Mucosa of rectum (tissue), 2 donors: Measurements from ENCODE around the gene MOCS2.

Source experiments
- H3K27ac ChIP-seq, 2 donors: one replicate each; pipeline ENCODE4 v1.7.0; 2013; ENCODE audit warnings: inconsistent platforms in 2 of 2, low read depth in 2 of 2, low read length in 2 of 2
- H3K27me3 ChIP-seq, 2 donors: one replicate each; pipeline ENCODE4 v1.7.0; 2013; ENCODE audit warnings: low read length in 2 of 2; ENCODE audit not compliant: control insufficient read depth in 2 of 2, insufficient read depth in 2 of 2
- H3K36me3 ChIP-seq, 2 donors: one replicate each; pipeline ENCODE4 v1.7.0; 2013; ENCODE audit warnings: low read length in 2 of 2; ENCODE audit not compliant: control insufficient read depth in 2 of 2, insufficient read depth in 2 of 2
- H3K4me1 ChIP-seq, 2 donors: one replicate each; pipeline ENCODE4 v1.7.0; 2013; ENCODE audit warnings: low read length in 2 of 2, mild to moderate bottlenecking in 1 of 2; ENCODE audit not compliant: control insufficient read depth in 2 of 2, insufficient read depth in 2 of 2
- H3K4me3 ChIP-seq, 2 donors: one replicate each; pipeline ENCODE4 v1.7.0; 2013; ENCODE audit warnings: low read length in 2 of 2
- H3K9ac ChIP-seq, 2 donors: one replicate each; pipeline ENCODE4 v1.7.0; 2013; ENCODE audit warnings: low read length in 2 of 2, low read depth in 1 of 2, mild to moderate bottlenecking in 1 of 2
- H3K9me3 ChIP-seq, 2 donors: one replicate each; pipeline ENCODE4 v1.7.0; 2013; ENCODE audit warnings: low read length in 2 of 2; ENCODE audit not compliant: control insufficient read depth in 2 of 2
- donor health status: healthy.
- donor health status: Normal muscosa, but diverticular disease.

Gene MOCS2

DNA sequence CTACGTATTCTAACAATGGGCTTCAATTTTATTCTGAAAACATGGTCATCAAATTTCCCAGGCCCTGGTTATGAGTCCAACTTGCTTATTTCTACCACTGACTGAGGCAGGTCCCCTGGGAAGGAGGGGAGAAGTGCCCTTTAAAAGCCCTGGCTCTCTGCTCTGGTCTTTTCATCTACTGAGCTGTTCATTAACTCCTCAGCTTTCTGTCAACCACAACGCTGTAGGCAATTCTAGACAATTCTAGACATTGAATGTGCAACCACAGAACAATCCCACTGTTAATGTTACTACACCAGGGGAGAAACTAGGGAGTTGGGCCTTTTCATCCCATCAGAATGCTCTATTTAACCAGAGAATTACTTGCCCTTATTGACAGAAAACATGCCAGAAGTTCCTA is 10.0 kb downstream of the MOCS2 start:
- no peaks in the 10 kb centered on the region for H3K4me1 ChIP-seq
- no peak overlapping the region for H3K27ac ChIP-seq
- no peak overlapping the region for H3K4me3 ChIP-seq
- no peak overlapping the region for H3K9ac ChIP-seq
- peaks cover 29 to 40% of the 10 kb centered on the region in 2 donors for H3K36me3 ChIP-seq
- no peaks in the 10 kb centered on the region for H3K9me3 ChIP-seq
- no peaks in the 10 kb centered on the region for H3K27me3 ChIP-seq

DNA sequence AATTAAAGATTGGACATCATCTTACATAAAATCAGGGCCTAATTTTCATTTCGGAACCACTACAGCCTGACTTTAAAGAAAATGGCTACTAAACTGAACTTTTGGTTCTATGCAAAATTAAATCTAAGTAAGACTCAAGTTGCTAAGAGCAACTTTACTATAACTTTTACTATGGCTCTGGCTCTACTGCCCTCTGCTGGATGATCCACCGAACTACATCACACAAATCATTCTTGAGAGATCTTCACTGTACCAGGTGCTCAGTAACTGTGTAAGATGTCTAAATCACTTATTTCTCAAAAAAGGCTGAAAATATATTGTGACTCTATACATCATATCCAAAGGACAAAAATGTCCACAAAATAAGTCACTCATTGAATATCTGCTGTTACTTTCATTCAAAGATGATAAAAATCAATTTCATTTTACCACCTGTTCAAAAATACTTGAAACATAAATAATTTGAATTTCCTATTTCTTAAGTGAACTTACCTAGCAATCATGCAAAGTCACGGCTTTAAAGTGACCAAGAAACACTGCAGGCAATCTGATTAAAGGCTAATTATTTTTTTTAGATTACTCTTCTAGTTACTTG is 13.5 kb downstream of the MOCS2 start:
- Histone ChIP-seq H3K4me1 (no peaks in the 10 kb centered on the region), H3K36me3 (peaks cover 18 to 34% of the 10 kb centered on the region in 2 donors), H3K4me3 (no peak overlapping the region), H3K27me3 (no peaks in the 10 kb centered on the region), H3K9ac (no peak overlapping the region), H3K27ac (no peak overlapping the region), H3K9me3 (no peaks in the 10 kb centered on the region)

- no peak overlapping the region for H3K9ac ChIP-seq
- H3K27ac ChIP-seq: no peak overlapping the region
- H3K4me1 ChIP-seq: no peaks in the 10 kb centered on the region
- H3K4me3 ChIP-seq: no peak overlapping the region
- no peaks in the 10 kb centered on the region for H3K27me3 ChIP-seq
- no peaks in the 10 kb centered on the region for H3K9me3 ChIP-seq
- H3K36me3 ChIP-seq: peaks cover 16 to 30% of the 10 kb centered on the region in 2 donors
These were observed 14.3 kb downstream of the MOCS2 start for GRCh38 chr5:53095217-53095616.

DNA sequence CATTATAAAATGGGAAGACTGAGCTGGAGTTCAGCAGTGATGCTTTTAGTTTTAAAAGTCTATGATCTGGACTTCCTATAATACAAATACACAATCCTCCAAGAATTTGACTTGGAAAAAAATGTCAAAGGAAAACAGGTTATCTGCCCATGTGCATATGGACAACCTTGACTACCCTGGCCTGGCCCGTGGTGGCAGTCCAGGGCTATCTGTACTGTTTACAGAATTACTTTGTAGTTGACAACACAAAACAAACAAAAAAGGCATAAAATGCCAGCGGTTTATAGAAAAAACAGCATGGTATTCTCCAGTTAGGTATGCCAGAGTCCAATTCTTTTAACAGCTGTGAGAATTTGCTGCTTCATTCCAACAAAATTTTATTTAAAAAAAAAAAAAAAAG is 17.3 kb downstream of the MOCS2 start:
- Histone ChIP-seq H3K36me3 (peaks cover 7 to 11% of the 10 kb centered on the region in 2 donors), H3K4me3 (no peak overlapping the region), H3K27me3 (no peaks in the 10 kb centered on the region), H3K9ac (no peak overlapping the region), H3K27ac (no peak overlapping the region), H3K9me3 (no peaks in the 10 kb centered on the region), H3K4me1 (no peaks in the 10 kb centered on the region)

GRCh38 chr5:53091289-53091688 is 18.3 kb downstream of the MOCS2 start:
- H3K4me3 ChIP-seq: no peak overlapping the region
- no peaks in the 10 kb centered on the region for H3K27me3 ChIP-seq
- H3K4me1 ChIP-seq: no peaks in the 10 kb centered on the region
- H3K36me3 ChIP-seq: peaks cover 9 to 16% of the 10 kb centered on the region in 2 donors
- no peaks in the 10 kb centered on the region for H3K9me3 ChIP-seq
- no peak overlapping the region for H3K9ac ChIP-seq
- no peak overlapping the region for H3K27ac ChIP-seq

DNA sequence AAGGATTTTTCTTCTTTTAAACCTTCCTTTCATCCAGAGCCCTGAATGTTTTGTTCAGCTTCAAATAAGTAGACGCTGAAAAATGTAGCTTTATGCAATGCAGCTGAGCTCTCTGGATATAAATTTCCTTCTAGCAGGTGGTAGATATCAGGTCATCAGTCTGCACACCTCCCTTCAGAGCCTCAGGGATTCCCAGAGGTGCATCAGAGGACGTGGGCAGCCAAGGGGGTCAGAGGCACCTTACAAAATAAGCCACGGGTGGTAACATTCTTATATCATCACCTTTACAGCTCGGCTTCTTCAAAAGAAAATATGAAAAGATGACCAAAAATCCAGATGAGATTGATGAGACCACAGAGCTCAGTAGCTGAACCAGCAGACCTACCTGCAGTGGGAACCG is 19.3 kb downstream of the MOCS2 start:
- Histone ChIP-seq H3K27me3 (no peaks in the 10 kb centered on the region), H3K27ac (no peak overlapping the region)

DNA sequence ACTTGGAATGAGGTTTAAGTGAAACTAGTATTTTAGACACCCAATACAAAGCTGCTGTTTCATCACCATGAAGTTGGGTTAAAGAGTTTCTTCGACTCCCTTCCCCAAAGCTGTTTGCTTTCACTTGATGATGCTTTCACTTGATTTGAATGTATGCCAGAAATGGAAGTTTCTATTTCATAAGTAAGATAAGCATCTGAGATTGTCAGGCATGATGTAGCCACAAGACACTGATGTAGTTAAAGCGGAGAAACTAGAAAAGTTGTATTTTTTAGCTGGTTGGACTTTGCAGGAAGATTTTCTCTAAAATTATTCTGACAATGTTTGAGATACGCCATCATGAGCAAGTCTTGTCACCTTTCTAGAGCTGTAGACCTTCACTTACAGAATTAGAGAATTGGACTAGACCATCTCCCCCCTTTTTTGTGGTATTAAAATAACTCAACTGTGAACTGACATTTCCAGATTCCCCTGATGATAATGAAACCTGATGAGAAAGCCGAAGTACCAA is 20.0 kb downstream of the MOCS2 start:
- no peak overlapping the region for H3K27ac ChIP-seq
- H3K27me3 ChIP-seq: no peaks in the 10 kb centered on the region
- no peak overlapping the region for H3K4me3 ChIP-seq
- no peaks in the 10 kb centered on the region for H3K9me3 ChIP-seq
- no peaks in the 10 kb centered on the region for H3K4me1 ChIP-seq
- H3K9ac ChIP-seq: no peak overlapping the region
- H3K36me3 ChIP-seq: peaks cover 6 to 22% of the 10 kb centered on the region in 2 donors

More for the DNA sequence above, 19.3 kb downstream of the MOCS2 start:
- Histone ChIP-seq H3K4me1 (no peaks in the 10 kb centered on the region), H3K4me3 (no peak overlapping the region), H3K9ac (no peak overlapping the region), H3K36me3 (peaks cover 7 to 18% of the 10 kb centered on the region in 2 donors), H3K9me3 (no peaks in the 10 kb centered on the region)

- no peaks in the 10 kb centered on the region for H3K4me1 ChIP-seq
- no peak overlapping the region for H3K27ac ChIP-seq
- peaks cover 8 to 28% of the 10 kb centered on the region in 2 donors for H3K36me3 ChIP-seq
- H3K9me3 ChIP-seq: no peaks in the 10 kb centered on the region
- H3K4me3 ChIP-seq: no peak overlapping the region
- H3K9ac ChIP-seq: no peak overlapping the region
- H3K27me3 ChIP-seq: no peaks in the 10 kb centered on the region
These were observed 21.9 kb downstream of the MOCS2 start for GRCh38 chr5:53087621-53088121.

GRCh38 chr5:53087171-53087570 is 22.4 kb downstream of the MOCS2 start:
- Histone ChIP-seq H3K9ac (no peak overlapping the region), H3K36me3 (peaks cover 8 to 28% of the 10 kb centered on the region in 2 donors), H3K4me3 (no peak overlapping the region), H3K9me3 (no peaks in the 10 kb centered on the region), H3K4me1 (no peaks in the 10 kb centered on the region), H3K27me3 (no peaks in the 10 kb centered on the region), H3K27ac (no peak overlapping the region)

DNA sequence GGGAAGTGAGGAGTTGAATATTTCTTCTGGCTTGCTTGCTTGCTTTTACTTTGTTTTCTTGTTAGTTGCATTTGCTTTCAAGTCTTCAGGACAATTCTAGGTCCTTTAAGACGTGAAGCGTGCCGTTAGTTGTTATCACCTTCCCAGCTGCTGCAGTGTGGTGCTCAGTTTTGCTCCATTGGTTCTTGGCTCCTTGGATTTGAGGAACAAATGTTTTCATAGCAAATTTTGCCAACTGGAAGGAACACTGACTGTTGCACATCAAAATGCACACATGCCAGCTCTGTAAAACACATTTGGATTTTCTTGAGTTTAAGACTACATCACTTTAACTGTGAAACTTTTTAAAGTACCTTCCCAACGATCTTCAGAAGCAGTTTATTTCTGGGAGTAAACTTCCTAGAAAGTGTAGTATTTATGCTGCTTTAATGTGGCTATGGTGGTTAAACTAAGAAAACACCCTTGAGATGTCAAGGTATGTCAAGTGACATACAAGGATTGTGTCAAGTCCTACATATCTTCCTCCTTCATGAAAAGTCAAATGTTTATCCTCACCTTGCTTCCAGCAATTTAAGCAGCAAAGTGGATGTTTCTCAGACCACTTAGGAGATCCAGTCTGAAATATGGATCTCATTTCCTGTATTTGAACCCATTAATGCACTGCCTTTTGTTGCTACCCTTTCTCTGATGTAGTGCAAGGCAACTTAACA is 24.9 kb downstream of the MOCS2 start:
- Histone ChIP-seq H3K9ac (no peak overlapping the region), H3K9me3 (no peaks in the 10 kb centered on the region), H3K36me3 (peaks cover 14 to 35% of the 10 kb centered on the region in 2 donors), H3K4me1 (no peaks in the 10 kb centered on the region), H3K27ac (no peak overlapping the region), H3K27me3 (no peaks in the 10 kb centered on the region), H3K4me3 (no peak overlapping the region)
